Smooth muscle cell (in vitro differentiated cells): ENCODE measurements around the gene RIN1. TPM values are rescaled to one million over a fixed set of nuclear protein-coding genes. Genes with fewer than 3 reads are reported as not detected.
A peak's percentile ranks its signal among the peaks of the same experiment; 100 is the strongest.
"Not testable (repeated sequence)": the region's sequence is repeated elsewhere in the genome, so short reads cannot be mapped to it uniquely, and the experiment has no call there.

ENCODE experiments used
- DNase-seq: peaks from one replicate; lab custom pipeline; 2025; ENCODE audit not compliant: unreplicated experiment; lab: John Stamatoyannopoulos, UW
- H2AFZ ChIP-seq: fragments of 200-600 bp; sonication (generic); 2 replicates; pipeline ENCODE4 v1.6.0; 2016; ENCODE audit warnings: antibody characterized with exemption, low read depth, mild to moderate bottlenecking
- H3F3A ChIP-seq: fragments of 200-600 bp; sonication (generic); 2 replicates; pipeline ENCODE4 v1.6.0; 2017; ENCODE audit warnings: antibody characterized with exemption, low read depth
- H3K27ac ChIP-seq: fragments of 200-600 bp; sonication (generic); 2 replicates; pipeline ENCODE4 v1.5.1; 2016; ENCODE audit warnings: low read depth, mild to moderate bottlenecking
- H3K27me3 ChIP-seq: fragments of 200-600 bp; sonication (generic); 2 replicates; pipeline ENCODE4 v1.6.1; 2016; ENCODE audit warnings: low read depth, mild to moderate bottlenecking
- H3K36me3 ChIP-seq: fragments of 200-600 bp; sonication (generic); 2 replicates; pipeline ENCODE4 v1.5.1; 2016; ENCODE audit warnings: low read depth
- H3K4me1 ChIP-seq: fragments of 200-600 bp; sonication (generic); 2 replicates; pipeline ENCODE4 v1.5.1; 2016; ENCODE audit warnings: low read depth
- H3K4me2 ChIP-seq: fragments of 200-600 bp; sonication (generic); 2 replicates; pipeline ENCODE4 v1.6.0; 2016; ENCODE audit warnings: mild to moderate bottlenecking
- H3K4me3 ChIP-seq: fragments of 200-600 bp; sonication (generic); 2 replicates; pipeline ENCODE4 v1.5.1; 2016; ENCODE audit warnings: mild to moderate bottlenecking
- H3K79me2 ChIP-seq: fragments of 200-600 bp; sonication (generic); 2 replicates; pipeline ENCODE4 v1.6.0; 2016; ENCODE audit warnings: low read depth, mild to moderate bottlenecking
- H3K9ac ChIP-seq: fragments of 200-600 bp; sonication (generic); 2 replicates; pipeline ENCODE4 v1.6.0; 2016; ENCODE audit warnings: low read depth
- H3K9me3 ChIP-seq: fragments of 200-600 bp; sonication (generic); replicated peaks from 2 replicates; pipeline ENCODE4 v1.5.1; 2016; ENCODE audit warnings: low read depth
- H4K20me1 ChIP-seq: fragments of 200-600 bp; sonication (generic); 2 replicates; pipeline ENCODE4 v1.6.0; 2016; ENCODE audit warnings: low read depth
- WGBS: methylation state at CpG from one replicate; pipeline ENCODE4 v1.1.7; 2016; ENCODE audit warnings: low lambda C conversion rate; 5-methylcytosine and 5-hydroxymethylcytosine counted together
- polyA plus RNA-seq: library from polyadenylated mRNA; unstranded; fragments of >200 nt; fragmentation: Nextera tagmentation; extraction: Ambion mirVana; gene quantifications from 2 replicates; pipeline ENCODE4 v1.2.1, GENCODE V29; 2016
- total RNA-seq: library from RNA; depleted of rRNA; stranded (reverse); fragments of >200 nt; gene quantifications from 2 replicates; pipeline ENCODE4 v1.2.3, GENCODE V29; 2014
- TF ChIP-seq, protein P1 (sequence below): fragments of 200-600 bp; sonication (generic); IDR thresholded peaks from 2 replicates; pipeline ENCODE4 v1.5.1; 2017; ENCODE audit warnings: borderline replicate concordance, mild to moderate bottlenecking, antibody characterized with exemption; ENCODE audit not compliant: insufficient read depth, poor library complexity, severe bottlenecking

Gene RIN1
- total and polyA plus RNA-seq, 2 experiments from 2014 or later, result 15.3 to 18.0 TPM

DNA sequence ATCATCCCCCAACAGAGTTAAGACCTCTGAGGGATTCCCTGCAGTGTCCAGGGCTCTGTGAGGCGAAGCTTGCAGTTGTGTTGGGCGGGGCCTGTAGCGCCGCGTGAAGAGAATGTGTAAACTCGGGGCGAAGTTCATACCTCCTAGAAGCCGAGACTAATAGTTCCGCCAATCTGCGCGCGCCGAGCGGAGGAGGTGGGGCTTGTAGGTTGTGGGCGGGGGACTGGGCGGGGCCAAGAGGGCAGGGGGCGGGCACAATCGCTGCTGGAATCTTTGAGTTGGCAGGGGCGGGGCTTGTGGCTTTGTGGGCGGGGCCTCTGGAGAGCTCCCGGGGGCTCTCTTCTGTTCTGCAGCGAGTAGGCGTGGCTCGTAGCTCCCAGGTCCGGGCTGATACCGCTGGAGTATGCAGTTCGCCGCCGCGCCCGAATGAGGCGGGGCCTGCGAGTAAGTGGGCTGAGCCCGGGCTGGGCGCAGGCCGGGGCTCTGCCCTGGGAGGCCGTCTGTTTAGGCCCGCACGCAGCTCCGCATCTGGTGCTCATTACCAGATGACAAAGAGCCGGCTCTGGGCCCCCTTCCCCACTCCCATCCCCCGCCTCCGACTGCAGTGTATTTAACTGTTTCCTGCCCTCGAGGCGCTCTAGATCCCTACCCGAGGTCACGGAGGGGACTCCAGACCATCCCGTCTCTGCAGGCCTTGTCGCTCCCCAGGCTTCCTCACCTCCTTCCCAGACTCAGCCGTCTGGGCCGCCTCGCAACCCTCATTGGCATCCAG is 23.5 kb downstream of the RIN1 start:
- no peaks in the 10 kb centered on the region for H3K36me3 ChIP-seq
- H3F3A ChIP-seq, result peaks cover 34% of the 10 kb centered on the region
- peaks cover 28% of the 10 kb centered on the region for H3K79me2 ChIP-seq
- H3K9ac ChIP-seq, result peak overlapping the region; percentile 81
- TF ChIP-seq, protein P1, sequence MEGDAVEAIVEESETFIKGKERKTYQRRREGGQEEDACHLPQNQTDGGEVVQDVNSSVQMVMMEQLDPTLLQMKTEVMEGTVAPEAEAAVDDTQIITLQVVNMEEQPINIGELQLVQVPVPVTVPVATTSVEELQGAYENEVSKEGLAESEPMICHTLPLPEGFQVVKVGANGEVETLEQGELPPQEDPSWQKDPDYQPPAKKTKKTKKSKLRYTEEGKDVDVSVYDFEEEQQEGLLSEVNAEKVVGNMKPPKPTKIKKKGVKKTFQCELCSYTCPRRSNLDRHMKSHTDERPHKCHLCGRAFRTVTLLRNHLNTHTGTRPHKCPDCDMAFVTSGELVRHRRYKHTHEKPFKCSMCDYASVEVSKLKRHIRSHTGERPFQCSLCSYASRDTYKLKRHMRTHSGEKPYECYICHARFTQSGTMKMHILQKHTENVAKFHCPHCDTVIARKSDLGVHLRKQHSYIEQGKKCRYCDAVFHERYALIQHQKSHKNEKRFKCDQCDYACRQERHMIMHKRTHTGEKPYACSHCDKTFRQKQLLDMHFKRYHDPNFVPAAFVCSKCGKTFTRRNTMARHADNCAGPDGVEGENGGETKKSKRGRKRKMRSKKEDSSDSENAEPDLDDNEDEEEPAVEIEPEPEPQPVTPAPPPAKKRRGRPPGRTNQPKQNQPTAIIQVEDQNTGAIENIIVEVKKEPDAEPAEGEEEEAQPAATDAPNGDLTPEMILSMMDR, result no peak
- peak overlapping the region; percentile 88 for H3K4me2 ChIP-seq
- peaks cover 36% of the 10 kb centered on the region for H3K4me1 ChIP-seq
- H2AFZ ChIP-seq, result no peak overlapping the region
- peaks cover 4% of the 10 kb centered on the region for H4K20me1 ChIP-seq
- no peaks in the 10 kb centered on the region for H3K27me3 ChIP-seq
- DNase-seq, result peak; percentile 99
- WGBS, result under 1% methylated on average over 33 of the region's 52 CpGs
- H3K4me3 ChIP-seq, result peak overlapping the region; percentile 47
- H3K27ac ChIP-seq, result peak overlapping the region; percentile 97
- H3K9me3 ChIP-seq, result no peaks in the 10 kb centered on the region

DNA sequence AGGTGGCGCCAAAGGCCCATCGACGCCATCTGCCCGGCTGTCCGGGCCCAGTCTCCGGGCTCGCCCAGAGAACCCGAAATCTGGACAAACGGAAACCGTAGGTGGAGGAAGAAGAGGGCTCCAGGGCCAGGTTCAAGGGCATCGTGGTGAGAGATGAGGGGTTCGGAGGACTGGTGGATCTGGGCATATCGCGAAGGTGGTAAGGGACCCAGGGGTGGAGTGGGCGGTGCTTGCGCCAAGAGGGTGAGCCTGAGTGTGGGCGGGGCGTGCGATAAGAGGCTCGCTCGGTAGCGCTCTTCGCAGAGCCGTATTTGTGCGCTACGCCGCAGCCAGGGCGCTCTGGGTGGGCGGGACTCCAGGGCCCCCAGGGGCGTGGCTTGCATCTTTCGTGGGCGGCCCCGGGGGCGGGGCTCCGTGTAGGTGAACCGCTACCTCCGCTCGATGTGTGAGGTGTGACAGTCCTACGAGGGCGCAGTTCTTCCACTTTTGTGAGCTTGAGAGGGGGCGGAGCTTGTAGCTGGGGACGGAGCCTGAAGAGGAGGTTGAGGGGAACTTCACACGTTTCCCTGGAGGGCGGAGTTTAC is 24.2 kb downstream of the RIN1 start:
- peak overlapping the region; percentile 47 for H3K4me3 ChIP-seq
- peaks cover 28% of the 10 kb centered on the region for H3K79me2 ChIP-seq
- no peaks in the 10 kb centered on the region for H3K36me3 ChIP-seq
- no peaks in the 10 kb centered on the region for H3K27me3 ChIP-seq
- H3K9ac ChIP-seq, result no peak overlapping the region
- TF ChIP-seq, protein P1, result peak; percentile 90
- whole genome bisulfite sequencing, result under 1% methylated on average over 41 of the region's 44 CpGs
- no peak overlapping the region for H2AFZ ChIP-seq
- H3K27ac ChIP-seq, result peak overlapping the region; percentile 9
- peak overlapping the region; percentile 73 for H3K4me2 ChIP-seq
- no peaks in the 10 kb centered on the region for H3K9me3 ChIP-seq
- peaks cover 28% of the 10 kb centered on the region for H3F3A ChIP-seq
- H4K20me1 ChIP-seq, result peaks cover 4% of the 10 kb centered on the region
- peaks cover 29% of the 10 kb centered on the region for H3K4me1 ChIP-seq
- DNase-seq, result peak; percentile 96

DNA sequence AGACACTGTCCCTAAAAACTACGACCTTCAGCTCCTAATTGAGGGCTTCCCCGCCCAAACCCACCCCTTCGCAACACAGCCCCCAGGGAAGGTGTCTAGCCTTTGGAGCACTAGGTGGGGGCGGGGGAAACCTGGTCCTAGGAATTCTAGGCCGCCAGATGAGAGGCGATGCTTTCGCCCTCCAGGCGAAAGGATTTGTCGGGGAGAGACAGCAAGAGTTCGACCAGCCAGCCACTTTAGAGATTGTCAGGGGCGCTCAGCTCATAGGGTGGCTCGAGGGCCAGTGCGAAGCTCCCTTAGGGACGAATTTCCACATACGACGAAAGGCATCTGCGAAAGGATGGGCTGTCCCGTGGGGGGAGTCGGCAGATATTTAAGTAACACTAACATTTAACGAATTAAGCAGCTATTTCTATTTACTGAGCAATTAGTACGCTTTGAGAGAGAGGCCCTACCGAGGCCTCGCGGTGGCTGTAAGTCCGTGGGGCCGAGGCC is 24.7 kb downstream of the RIN1 start:
- Histone ChIP-seq H3K4me2 (peak overlapping the region; percentile 73), H4K20me1 (peaks cover 4% of the 10 kb centered on the region), H3K9ac (no peak overlapping the region), H2AFZ (no peak overlapping the region), H3K36me3 (no peaks in the 10 kb centered on the region), H3K27me3 (no peaks in the 10 kb centered on the region), H3K4me1 (peaks cover 24% of the 10 kb centered on the region), H3K4me3 (peak overlapping the region; percentile 47), H3K79me2 (peaks cover 25% of the 10 kb centered on the region), H3K27ac (peak overlapping the region; percentile 9), H3K9me3 (no peaks in the 10 kb centered on the region), H3F3A (peaks cover 25% of the 10 kb centered on the region)
- 21% methylated on average over 26 of the region's 26 CpGs for WGBS
- TF ChIP-seq, protein P1, result no peak
- DNase-seq, result no peak

DNA sequence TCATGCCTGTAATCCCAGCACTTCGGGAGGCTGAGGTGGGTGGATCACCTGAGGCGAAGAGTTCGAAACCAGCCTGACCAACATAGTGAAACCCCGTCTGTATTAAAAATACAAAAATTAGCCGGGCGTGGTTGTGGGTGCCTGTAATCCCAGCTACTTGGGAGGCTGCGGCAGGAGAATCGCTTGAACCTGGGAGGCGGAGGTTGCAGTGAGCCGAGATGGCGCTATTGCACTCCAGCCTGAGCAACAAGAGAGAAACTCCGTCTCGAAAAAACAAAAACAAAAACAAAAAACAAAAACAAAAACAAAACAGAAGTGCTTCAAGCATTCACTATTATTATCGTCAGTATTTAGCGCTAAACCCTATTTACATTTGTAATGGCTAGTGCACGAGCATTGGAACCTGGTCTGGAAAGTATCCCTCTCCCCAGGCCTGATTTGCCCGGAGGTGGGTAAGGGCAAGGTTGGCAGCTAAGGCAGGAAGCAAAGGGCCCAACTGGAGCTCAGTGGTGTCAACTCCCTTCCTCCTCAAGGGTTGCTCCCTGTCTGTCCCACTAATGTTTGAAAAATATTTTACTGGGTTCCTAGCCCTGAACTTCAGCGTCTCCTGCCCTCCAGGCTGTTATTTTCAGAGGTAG is 25.3 kb downstream of the RIN1 start:
- H3K4me3 ChIP-seq, result not testable (repeated sequence)

More for the DNA sequence above, 25.3 kb downstream of the RIN1 start:
- H3K36me3 ChIP-seq, H3K27ac ChIP-seq, H3K9ac ChIP-seq, H3K27me3 ChIP-seq, H3K9me3 ChIP-seq, DNase-seq, H2AFZ ChIP-seq, H3K4me2 ChIP-seq, H4K20me1 ChIP-seq: not testable (repeated sequence)
- WGBS, result 72% methylated on average over 18 of the region's 18 CpGs
- peaks cover 23% of the 10 kb centered on the region for H3F3A ChIP-seq
- H3K4me1 ChIP-seq, result peaks cover 19% of the 10 kb centered on the region
- H3K79me2 ChIP-seq, result peaks cover 19% of the 10 kb centered on the region
